Neural cell (in vitro differentiated cells): Measurements from ENCODE around the gene SH3TC1. TPM values are rescaled to one million over a fixed set of nuclear protein-coding genes. Genes with fewer than 3 reads are reported as not detected.

Source experiments
- H2AFZ ChIP-seq: fragments of 200-600, 300-800 bp; sonication (generic), shearing (Covaris generic); 2 replicates; pipeline ENCODE4 v1.6.0; 2014; ENCODE audit warnings: low read depth, mild to moderate bottlenecking, antibody characterized with exemption, low read length, moderate library complexity
- H3F3A ChIP-seq: fragments of 200-600 bp; shearing (Covaris generic); 2 replicates; pipeline ENCODE4 v1.6.1; 2016; ENCODE audit warnings: mild to moderate bottlenecking, moderate library complexity, mixed read lengths, antibody characterized with exemption, low read length; ENCODE audit not compliant: insufficient read depth, poor library complexity, severe bottlenecking
- H3K27ac ChIP-seq: fragments of 200-600, 300-800 bp; sonication (generic), shearing (Covaris generic); 2 replicates; pipeline ENCODE4 v1.5.1; 2014; ENCODE audit warnings: mild to moderate bottlenecking, low read length, moderate library complexity
- H3K27me3 ChIP-seq: fragments of 300-800, 200-600 bp; sonication (generic), shearing (Covaris generic); 2 replicates; pipeline ENCODE4 v1.6.0; 2014; ENCODE audit warnings: mild to moderate bottlenecking, low read depth, low read length, moderate library complexity; ENCODE audit not compliant: insufficient read depth
- H3K36me3 ChIP-seq: fragments of 300-800, 200-600 bp; sonication (generic), shearing (Covaris generic); 2 replicates; pipeline ENCODE4 v1.5.1; 2014; ENCODE audit warnings: mild to moderate bottlenecking, antibody characterized with exemption, low read length, moderate library complexity; ENCODE audit not compliant: insufficient read depth
- H3K4me2 ChIP-seq: fragments of 300-800, 200-600 bp; sonication (generic), shearing (Covaris generic); 2 replicates; pipeline ENCODE4 v1.6.0; 2014; ENCODE audit warnings: mild to moderate bottlenecking, low read length
- H3K4me3 ChIP-seq: fragments of 300-800, 200-600 bp; sonication (generic), shearing (Covaris generic); 2 replicates; pipeline ENCODE4 v1.5.1; 2014; ENCODE audit warnings: mild to moderate bottlenecking, low read length, moderate library complexity
- H3K79me2 ChIP-seq: fragments of 200-600 bp; shearing (Covaris generic); replicated peaks from 2 replicates; pipeline ENCODE4 v1.6.0; 2014; ENCODE audit warnings: mild to moderate bottlenecking, low read length, moderate library complexity; ENCODE audit not compliant: insufficient read depth
- H3K9ac ChIP-seq: fragments of 300-800, 200-600 bp; sonication (generic), shearing (Covaris generic); 2 replicates; pipeline ENCODE4 v1.6.1; 2016; ENCODE audit warnings: mild to moderate bottlenecking, low read length, mixed read lengths
- H3K9me2 ChIP-seq: fragments of 200-600 bp; shearing (Covaris generic); 2 replicates; pipeline ENCODE4 v1.6.1; 2016; ENCODE audit warnings: mild to moderate bottlenecking, low read length, mixed read lengths; ENCODE audit not compliant: insufficient read depth
- H3K9me3 ChIP-seq: fragments of 200-600, 300-800 bp; sonication (generic), shearing (Covaris generic); 2 replicates; pipeline ENCODE4 v1.6.1; 2016; ENCODE audit warnings: mild to moderate bottlenecking, mixed run types, low read length, moderate library complexity, mixed read lengths
- H4K20me1 ChIP-seq: fragments of 200-600 bp; shearing (Covaris generic); 2 replicates; pipeline ENCODE4 v1.6.1; 2016; ENCODE audit warnings: mild to moderate bottlenecking, mixed run types; ENCODE audit not compliant: insufficient read depth
- EP300 ChIP-seq: fragments of 450-650 bp; conservative IDR thresholded peaks from 2 replicates; pipeline ENCODE4 v1.6.1; 2014; ENCODE audit warnings: antibody characterized with exemption, mild to moderate bottlenecking, moderate library complexity; ENCODE audit not compliant: poor library complexity, severe bottlenecking
- EZH2 ChIP-seq: fragments of 200-600, 300-800 bp; shearing (Covaris generic), sonication (generic); IDR thresholded peaks from 2 replicates; pipeline ENCODE4 v1.6.1; 2014; ENCODE audit warnings: antibody characterized with exemption, low read length, borderline replicate concordance, mild to moderate bottlenecking; ENCODE audit not compliant: insufficient read depth, poor library complexity, severe bottlenecking
- MXI1 ChIP-seq: fragments of 450-650 bp; conservative IDR thresholded peaks from 2 replicates; pipeline ENCODE4 v1.6.1; 2014; ENCODE audit warnings: antibody characterized with exemption, mild to moderate bottlenecking; ENCODE audit not compliant: poor library complexity, severe bottlenecking
- POLR2AphosphoS5 ChIP-seq: IDR thresholded peaks from 2 replicates; pipeline ENCODE4 v1.6.1; 2012
- RAD21 ChIP-seq: fragments of 450-650 bp; conservative IDR thresholded peaks from 2 replicates; pipeline ENCODE4 v1.6.1; 2014; ENCODE audit warnings: antibody characterized with exemption, mild to moderate bottlenecking, moderate library complexity
- SMC3 ChIP-seq: fragments of 450-650 bp; conservative IDR thresholded peaks from 2 replicates; pipeline ENCODE4 v1.6.1; 2014; ENCODE audit warnings: antibody characterized with exemption, mild to moderate bottlenecking, moderate library complexity; ENCODE audit not compliant: poor library complexity
- TAF1 ChIP-seq: IDR thresholded peaks from 2 replicates; pipeline ENCODE4 v1.6.1; 2012; ENCODE audit warnings: low read depth
- polyA plus RNA-seq: library from polyadenylated mRNA; depleted of rRNA; stranded (reverse); fragments of >200 nt; gene quantifications from 2 replicates; pipeline ENCODE4 v1.2.3, GENCODE V29; 2014
- TF ChIP-seq, protein P1 (sequence below): IDR thresholded peaks from 2 replicates; pipeline ENCODE4 v1.6.1; 2012; ENCODE audit warnings: borderline replicate concordance
- TF ChIP-seq, protein P2 (sequence below): fragments of 450-650 bp; IDR thresholded peaks from 2 replicates; pipeline ENCODE4 v1.5.1; 2014; ENCODE audit warnings: antibody characterized with exemption, mild to moderate bottlenecking, moderate library complexity; ENCODE audit not compliant: poor library complexity, severe bottlenecking

The SH3TC1 gene
- polyA plus RNA-seq, 1 donor from 2014 or later = not detected

DNA sequence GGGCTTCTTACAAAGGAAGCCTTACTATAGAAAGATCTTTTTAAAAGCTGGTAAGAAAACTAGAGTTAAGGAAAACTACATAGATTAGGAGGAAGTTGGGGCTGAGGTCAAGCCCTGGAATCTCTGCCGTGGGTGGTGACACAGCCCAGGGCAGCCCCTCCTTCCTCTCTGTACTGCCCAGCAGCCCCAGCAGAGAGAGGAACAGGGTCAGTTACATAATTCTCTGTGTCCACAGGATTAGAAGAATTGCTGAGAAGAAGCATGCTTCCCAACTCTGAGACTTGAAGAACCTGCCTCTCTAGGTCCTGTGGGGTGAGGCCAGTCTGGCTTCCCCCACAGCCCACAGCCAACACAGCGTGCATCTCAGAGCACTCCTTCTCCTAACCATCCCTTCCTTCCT lies 31.3 kb upstream of the SH3TC1 start:
- no peaks in the 10 kb centered on the region for H3K9me2 ChIP-seq
- H3F3A ChIP-seq = no peaks in the 10 kb centered on the region
- H3K79me2 ChIP-seq = no peaks in the 10 kb centered on the region
- no peak overlapping the region for H3K9ac ChIP-seq
- peaks cover 3% of the 10 kb centered on the region for H3K9me3 ChIP-seq
- no peak overlapping the region for H3K27ac ChIP-seq
- no peak overlapping the region for H3K4me3 ChIP-seq
- H3K36me3 ChIP-seq = no peaks in the 10 kb centered on the region
- no peaks in the 10 kb centered on the region for H4K20me1 ChIP-seq
- no peak overlapping the region for H2AFZ ChIP-seq
- H3K4me2 ChIP-seq = no peak overlapping the region
- TF ChIP-seq POLR2AphosphoS5 = no peak
- H3K27me3 ChIP-seq = no peaks in the 10 kb centered on the region

DNA sequence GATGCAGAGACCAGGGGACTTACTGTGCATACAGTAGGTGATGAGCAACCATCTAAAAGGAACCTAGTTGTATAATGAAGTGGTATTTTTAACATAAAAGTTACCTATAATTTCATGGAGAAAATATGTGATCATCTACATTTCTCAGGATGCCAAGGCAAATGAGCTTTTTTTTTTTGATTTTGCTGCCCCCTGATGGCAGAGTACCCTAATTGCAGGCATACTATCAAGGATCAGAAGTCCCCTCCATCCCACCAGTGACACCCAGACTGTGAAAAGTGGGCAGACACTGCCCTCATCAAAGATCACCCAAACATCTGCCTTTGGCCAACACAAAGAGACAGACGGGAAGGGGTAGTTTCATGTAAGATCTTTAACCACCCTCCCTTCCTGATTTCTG lies 30.9 kb upstream of the SH3TC1 start:
- no peaks in the 10 kb centered on the region for H3K36me3 ChIP-seq
- no peaks in the 10 kb centered on the region for H4K20me1 ChIP-seq
- H3K27me3 ChIP-seq = no peaks in the 10 kb centered on the region
- no peak overlapping the region for H3K27ac ChIP-seq
- no peak overlapping the region for H3K9ac ChIP-seq
- TF ChIP-seq, protein P1, sequence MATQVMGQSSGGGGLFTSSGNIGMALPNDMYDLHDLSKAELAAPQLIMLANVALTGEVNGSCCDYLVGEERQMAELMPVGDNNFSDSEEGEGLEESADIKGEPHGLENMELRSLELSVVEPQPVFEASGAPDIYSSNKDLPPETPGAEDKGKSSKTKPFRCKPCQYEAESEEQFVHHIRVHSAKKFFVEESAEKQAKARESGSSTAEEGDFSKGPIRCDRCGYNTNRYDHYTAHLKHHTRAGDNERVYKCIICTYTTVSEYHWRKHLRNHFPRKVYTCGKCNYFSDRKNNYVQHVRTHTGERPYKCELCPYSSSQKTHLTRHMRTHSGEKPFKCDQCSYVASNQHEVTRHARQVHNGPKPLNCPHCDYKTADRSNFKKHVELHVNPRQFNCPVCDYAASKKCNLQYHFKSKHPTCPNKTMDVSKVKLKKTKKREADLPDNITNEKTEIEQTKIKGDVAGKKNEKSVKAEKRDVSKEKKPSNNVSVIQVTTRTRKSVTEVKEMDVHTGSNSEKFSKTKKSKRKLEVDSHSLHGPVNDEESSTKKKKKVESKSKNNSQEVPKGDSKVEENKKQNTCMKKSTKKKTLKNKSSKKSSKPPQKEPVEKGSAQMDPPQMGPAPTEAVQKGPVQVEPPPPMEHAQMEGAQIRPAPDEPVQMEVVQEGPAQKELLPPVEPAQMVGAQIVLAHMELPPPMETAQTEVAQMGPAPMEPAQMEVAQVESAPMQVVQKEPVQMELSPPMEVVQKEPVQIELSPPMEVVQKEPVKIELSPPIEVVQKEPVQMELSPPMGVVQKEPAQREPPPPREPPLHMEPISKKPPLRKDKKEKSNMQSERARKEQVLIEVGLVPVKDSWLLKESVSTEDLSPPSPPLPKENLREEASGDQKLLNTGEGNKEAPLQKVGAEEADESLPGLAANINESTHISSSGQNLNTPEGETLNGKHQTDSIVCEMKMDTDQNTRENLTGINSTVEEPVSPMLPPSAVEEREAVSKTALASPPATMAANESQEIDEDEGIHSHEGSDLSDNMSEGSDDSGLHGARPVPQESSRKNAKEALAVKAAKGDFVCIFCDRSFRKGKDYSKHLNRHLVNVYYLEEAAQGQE = no peak
- TF ChIP-seq TAF1 = no peak
- TF ChIP-seq, protein P2, sequence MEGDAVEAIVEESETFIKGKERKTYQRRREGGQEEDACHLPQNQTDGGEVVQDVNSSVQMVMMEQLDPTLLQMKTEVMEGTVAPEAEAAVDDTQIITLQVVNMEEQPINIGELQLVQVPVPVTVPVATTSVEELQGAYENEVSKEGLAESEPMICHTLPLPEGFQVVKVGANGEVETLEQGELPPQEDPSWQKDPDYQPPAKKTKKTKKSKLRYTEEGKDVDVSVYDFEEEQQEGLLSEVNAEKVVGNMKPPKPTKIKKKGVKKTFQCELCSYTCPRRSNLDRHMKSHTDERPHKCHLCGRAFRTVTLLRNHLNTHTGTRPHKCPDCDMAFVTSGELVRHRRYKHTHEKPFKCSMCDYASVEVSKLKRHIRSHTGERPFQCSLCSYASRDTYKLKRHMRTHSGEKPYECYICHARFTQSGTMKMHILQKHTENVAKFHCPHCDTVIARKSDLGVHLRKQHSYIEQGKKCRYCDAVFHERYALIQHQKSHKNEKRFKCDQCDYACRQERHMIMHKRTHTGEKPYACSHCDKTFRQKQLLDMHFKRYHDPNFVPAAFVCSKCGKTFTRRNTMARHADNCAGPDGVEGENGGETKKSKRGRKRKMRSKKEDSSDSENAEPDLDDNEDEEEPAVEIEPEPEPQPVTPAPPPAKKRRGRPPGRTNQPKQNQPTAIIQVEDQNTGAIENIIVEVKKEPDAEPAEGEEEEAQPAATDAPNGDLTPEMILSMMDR = peak; percentile 27
- H3K4me3 ChIP-seq = no peak overlapping the region
- no peaks in the 10 kb centered on the region for H3F3A ChIP-seq
- H3K9me3 ChIP-seq = peaks cover 3% of the 10 kb centered on the region
- no peaks in the 10 kb centered on the region for H3K79me2 ChIP-seq
- no peak overlapping the region for H2AFZ ChIP-seq
- H3K4me2 ChIP-seq = no peak overlapping the region
- no peaks in the 10 kb centered on the region for H3K9me2 ChIP-seq

DNA sequence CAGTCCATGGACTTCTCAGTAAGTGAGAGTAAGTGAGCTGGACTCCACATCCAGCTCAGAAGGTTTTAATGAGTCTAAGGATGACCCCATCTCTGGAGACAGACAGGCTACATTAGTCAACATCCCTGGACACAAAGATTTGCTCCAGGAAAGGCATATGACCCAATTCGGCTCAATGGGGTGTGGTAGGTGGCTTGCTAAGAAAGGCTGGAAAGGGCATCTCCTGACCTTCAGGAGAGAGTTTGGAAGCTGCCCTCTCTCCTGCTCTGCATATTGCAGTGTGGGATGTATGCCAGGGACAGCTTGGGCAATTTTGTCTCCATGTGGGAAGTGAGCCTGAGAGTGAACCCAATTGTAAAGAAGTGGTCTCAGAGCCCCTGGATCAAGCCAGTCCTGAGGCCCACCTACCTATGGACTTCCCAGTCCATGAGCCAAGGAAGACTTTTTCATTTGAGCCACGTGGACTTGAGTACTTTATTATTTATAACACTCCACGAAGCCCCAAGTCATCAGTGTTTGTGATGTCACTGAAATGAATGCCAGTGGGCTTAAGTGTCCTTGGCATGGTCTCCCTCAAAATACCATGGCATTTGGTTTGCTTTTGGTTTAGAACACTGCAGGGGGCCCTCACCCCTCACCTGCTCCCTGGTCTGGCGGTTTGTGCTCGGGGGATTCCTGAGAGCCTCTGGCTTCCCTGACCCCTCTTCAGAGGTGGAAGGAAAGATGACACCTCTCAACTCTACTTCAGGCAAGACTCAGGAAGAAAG lies 30.1 kb upstream of the SH3TC1 start:
- Histone ChIP-seq H3K36me3 (no peaks in the 10 kb centered on the region), H3K9ac (no peak overlapping the region), H2AFZ (no peak overlapping the region), H3F3A (no peaks in the 10 kb centered on the region), H3K9me3 (peaks cover 3% of the 10 kb centered on the region), H3K79me2 (no peaks in the 10 kb centered on the region), H3K27me3 (no peaks in the 10 kb centered on the region), H3K4me2 (no peak overlapping the region), H3K4me3 (no peak overlapping the region), H3K27ac (no peak overlapping the region), H3K9me2 (no peaks in the 10 kb centered on the region), H4K20me1 (no peaks in the 10 kb centered on the region)
- TF ChIP-seq RAD21 (no peak), POLR2AphosphoS5 (no peak), EP300 (no peak), MXI1 (no peak), SMC3 (no peak), TAF1 (no peak), EZH2 (no peak)
- TF ChIP-seq, protein P2 = no peak
- TF ChIP-seq, protein P1 = no peak
